Muscle layer of colon (tissue), 2 donors: Measurements from ENCODE around the gene NSMF.

ENCODE experiments used
- H3K27ac ChIP-seq: one replicate; pipeline ENCODE4 v1.7.0; 2013; ENCODE audit warnings: low read depth, mild to moderate bottlenecking, low read length, moderate library complexity
- H3K27me3 ChIP-seq, 2 donors: one replicate each; pipeline ENCODE4 v1.7.0; 2013; ENCODE audit warnings: low read length in 2 of 2, mild to moderate bottlenecking in 2 of 2; ENCODE audit not compliant: insufficient read depth in 2 of 2, control insufficient read depth in 1 of 2
- H3K36me3 ChIP-seq: one replicate; pipeline ENCODE4 v1.7.0; 2013; ENCODE audit warnings: mild to moderate bottlenecking, low read length; ENCODE audit not compliant: insufficient read depth
- H3K4me1 ChIP-seq: one replicate; pipeline ENCODE4 v1.7.0; 2013; ENCODE audit warnings: mild to moderate bottlenecking, low read length; ENCODE audit not compliant: insufficient read depth
- H3K4me3 ChIP-seq, 2 donors: one replicate each; pipeline ENCODE4 v1.7.0; 2013; ENCODE audit warnings: low read length in 2 of 2, low read depth in 1 of 2, mild to moderate bottlenecking in 1 of 2, moderate library complexity in 1 of 2
- H3K9ac ChIP-seq: one replicate; pipeline ENCODE4 v1.7.0; 2013; ENCODE audit warnings: low read length
- H3K9me3 ChIP-seq: one replicate; pipeline ENCODE4 v1.7.0; 2013; ENCODE audit warnings: mild to moderate bottlenecking, low read length
- donor health status: abdominal sarcoma.
- donor health status: Adenocarcinoma of cecum.

The NSMF gene

DNA sequence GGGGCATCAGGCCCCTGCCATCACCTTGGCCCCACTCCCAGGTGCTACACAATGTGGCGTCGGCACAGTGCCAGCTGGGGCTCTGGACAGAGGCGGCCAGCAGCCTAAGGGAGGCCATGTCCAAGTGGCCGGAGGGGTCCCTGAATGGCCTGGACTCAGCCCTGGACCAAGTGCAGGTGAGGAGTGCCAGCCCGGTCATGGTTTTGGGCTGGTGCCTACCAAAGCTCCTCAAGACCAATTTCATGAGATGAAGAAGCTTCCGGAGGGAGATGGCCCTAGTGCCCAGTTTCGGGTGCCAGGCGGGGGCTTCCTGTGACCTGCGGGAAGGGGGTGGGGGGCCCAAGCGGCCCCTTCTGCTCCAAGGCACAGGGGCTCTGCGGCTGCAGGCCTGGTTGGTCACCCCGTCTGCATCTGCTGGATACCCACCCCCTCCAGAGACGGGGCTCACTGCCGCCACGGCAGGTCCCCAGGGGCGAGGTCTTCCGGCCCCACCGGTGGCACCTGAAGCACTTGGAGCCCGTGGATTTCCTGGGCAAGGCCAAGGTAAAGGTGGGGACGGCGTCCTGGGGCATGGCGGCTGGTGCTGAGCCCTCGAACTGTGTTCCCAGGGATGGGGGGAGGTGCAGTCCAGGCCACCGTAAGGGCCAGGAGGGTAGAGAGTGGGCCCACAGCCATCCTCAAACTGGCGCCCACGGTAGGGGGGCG is 30.1 kb downstream of the NSMF start:
- Histone ChIP-seq H3K36me3 (no peaks in the 10 kb centered on the region), H3K27ac (no peak overlapping the region), H3K27me3 (peaks cover 0 to 21% of the 10 kb centered on the region in 2 donors), H3K9ac (no peak overlapping the region), H3K9me3 (no peaks in the 10 kb centered on the region), H3K4me3 (no peak overlapping the region), H3K4me1 (no peaks in the 10 kb centered on the region)

DNA sequence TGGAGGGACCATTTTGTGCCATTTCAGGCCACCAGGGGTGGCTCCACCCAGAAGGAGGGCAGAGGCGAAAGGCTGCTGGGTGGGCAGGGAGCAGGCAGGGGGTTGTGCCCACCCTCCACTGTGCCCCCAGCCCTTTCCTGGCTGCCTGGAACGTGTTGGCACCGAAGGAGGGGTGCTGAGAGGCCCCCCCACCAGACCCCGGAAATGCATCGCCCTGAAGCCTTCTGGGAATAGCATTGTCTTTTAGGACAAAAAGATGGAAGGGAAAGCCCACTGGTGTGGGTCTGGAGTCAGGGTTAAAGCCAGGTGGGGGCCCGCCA is 30.9 kb downstream of the NSMF start:
- Histone ChIP-seq H3K4me1 (no peaks in the 10 kb centered on the region), H3K27me3 (peaks cover 0 to 21% of the 10 kb centered on the region in 2 donors), H3K9ac (no peak overlapping the region), H3K27ac (no peak overlapping the region), H3K9me3 (no peaks in the 10 kb centered on the region), H3K4me3 (no peak overlapping the region), H3K36me3 (no peaks in the 10 kb centered on the region)

DNA sequence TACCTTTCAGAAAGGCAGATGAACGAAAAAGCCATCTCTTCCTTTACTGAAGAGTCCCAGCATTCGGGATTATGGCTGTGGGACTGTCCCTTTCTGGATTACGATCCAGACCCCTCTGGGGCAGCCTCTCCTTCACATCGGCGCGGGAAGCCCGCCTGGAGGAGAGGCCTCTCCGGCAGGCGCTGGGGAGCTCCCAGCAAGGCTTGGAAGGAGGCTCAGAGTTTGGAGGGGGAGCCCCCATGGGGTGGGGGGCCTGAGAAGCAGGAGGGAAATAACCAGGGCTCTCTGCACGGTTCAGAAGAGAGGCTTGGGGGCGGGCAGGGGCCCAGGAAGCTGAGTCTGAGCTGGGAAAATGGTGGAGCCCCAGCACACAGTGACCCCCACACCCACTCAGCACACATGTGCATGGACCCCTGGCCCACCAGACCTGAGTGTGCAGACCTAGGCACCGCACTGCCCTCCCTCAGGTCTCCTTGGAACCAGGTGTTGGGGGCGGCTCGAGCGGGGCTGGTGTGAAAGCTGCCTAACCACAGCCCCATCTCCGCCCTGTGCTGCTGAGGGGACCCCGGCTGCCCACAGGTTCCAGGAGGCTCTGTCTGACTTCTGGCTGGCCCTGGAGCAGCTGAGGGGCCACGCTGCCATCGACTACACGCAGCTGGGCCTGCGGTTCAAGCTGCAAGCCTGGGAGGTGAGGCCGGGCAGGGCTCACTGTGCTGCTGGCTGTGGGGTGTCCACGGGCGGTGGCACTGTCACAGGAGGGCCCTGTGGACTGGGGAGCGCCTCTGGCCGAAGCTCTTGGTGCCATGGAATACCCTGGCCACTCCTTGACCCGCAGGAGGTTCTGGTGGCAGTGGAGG is 31.5 kb downstream of the NSMF start:
- H3K9ac ChIP-seq: no peak overlapping the region
- no peaks in the 10 kb centered on the region for H3K9me3 ChIP-seq
- H3K27me3 ChIP-seq: peaks cover 0 to 21% of the 10 kb centered on the region in 2 donors
- no peaks in the 10 kb centered on the region for H3K36me3 ChIP-seq
- H3K4me1 ChIP-seq: no peaks in the 10 kb centered on the region
- no peak overlapping the region for H3K27ac ChIP-seq
- H3K4me3 ChIP-seq: no peak overlapping the region

DNA sequence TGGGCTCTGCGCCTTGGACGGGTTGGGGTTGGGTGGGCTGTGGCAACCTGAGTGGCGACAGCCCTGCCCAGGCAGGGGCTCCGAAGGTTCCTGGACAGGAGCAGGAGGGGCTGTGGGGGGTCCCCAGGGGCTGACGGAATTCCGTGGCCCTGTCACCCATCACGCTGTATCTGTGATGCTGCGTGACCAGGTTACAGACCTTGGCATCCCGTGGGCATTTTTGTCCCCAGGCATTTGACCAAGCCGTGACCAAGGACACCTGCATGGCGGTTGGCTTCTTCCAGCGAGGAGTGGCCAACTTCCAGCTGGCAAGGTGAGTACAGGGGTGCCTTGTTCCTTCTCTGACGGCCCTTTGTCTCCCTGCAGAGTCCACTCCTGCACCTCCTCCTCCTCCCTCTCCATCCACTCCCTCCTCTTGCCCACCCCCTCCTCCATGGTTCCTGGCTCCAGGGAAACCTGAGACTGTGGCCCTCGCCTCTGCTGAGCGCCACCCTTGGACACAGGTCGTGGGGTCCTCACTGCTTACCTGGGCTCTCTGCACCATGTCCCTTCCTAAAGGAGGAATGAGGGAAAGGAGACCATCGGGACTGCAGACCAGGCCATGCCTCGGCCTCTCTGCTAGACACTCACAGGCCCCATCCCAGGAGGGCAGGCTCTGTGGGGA is 33.0 kb downstream of the NSMF start:
- Histone ChIP-seq H3K9ac (no peak overlapping the region), H3K4me3 (no peak overlapping the region), H3K36me3 (no peaks in the 10 kb centered on the region), H3K27ac (no peak overlapping the region), H3K4me1 (peaks cover 10% of the 10 kb centered on the region), H3K9me3 (no peaks in the 10 kb centered on the region), H3K27me3 (peaks cover 0 to 20% of the 10 kb centered on the region in 2 donors)

DNA sequence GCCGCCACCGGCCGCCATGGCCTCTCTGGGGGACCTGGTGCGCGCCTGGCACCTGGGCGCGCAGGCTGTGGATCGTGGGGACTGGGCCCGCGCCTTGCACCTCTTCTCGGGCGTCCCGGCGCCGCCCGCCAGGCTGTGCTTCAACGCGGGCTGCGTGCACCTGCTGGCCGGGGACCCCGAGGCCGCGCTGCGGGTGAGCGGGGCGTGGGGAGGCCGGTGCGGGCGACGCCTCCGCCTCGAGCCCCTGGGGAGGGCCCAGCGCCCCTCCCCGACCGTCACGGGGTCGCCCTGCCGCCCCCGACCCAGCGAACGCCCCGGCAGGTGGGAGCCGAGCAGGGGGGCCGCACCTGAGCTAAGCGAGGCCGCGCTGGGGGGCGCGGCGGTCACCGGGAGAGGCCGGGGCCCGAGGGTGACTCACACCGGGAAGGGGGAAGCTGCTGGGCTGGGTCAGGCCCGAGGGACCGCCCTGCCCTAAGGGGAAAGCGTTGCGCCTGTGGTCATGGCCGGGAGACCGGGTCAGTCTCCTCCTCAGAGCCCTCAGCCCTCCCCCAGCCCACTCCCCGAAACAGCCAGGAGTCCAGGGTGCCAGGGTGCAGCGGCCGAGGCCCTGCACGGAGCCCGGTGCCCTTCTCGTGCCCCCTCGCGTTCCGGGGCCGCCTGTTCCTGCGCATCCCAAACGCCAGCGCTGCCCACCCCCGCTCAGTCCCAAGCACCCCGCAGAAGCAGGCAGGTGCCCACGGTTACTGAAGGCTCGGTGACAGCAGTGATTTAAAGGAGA is 35.4 kb downstream of the NSMF start:
- Histone ChIP-seq H3K4me3 (peak overlapping the region; percentile 47 to 84), H3K4me1 (peaks cover 10% of the 10 kb centered on the region), H3K27me3 (no peaks in the 10 kb centered on the region), H3K27ac (peak overlapping the region; percentile 43), H3K9me3 (no peaks in the 10 kb centered on the region), H3K36me3 (no peaks in the 10 kb centered on the region), H3K9ac (no peak overlapping the region)

DNA sequence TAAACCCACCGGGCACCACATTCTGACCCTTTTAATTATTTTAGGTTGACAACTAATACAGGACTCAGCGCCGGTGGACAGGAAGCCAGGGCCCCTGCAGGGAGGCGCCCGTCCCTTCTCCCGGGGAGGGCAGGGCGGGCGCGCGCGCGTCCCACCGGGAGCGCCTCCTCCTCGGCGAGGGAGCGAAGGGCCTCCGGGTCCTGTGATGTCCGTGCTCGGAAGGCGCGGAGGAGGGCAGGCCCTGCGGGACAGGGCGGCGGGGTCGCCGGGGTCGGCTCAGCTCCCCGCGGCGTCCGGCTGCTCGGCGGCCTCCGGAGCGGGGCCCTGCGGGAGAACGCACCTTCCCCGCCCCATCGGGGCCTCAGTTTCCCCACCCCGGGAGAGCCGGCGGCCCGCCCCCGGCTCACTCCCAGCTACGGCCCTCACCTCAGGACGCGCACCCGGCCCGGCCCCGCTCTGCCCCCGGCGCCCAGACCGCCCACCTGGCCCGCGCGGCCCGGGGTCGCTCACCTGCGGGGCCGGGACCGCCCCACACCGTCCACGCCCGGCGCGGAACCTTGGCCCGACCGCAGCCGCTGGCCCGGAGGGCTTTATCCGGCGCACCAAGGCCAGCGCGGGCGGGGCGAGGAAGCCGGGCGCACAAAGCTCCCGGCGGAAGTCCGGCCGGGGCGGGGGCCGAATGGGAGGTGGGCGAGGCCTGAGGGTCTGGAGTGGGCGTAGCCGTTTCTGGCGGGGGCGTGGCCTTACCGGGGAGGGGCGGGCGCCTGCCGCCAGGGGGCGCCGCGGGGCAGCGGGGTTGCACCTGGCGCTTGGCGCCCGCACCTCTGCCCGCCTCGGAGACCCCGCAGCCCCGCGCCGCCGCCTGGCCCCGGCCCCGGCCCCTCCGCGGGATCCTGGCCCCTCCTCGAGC is 36.3 kb downstream of the NSMF start, which contains the start of the genes EXD3 and NOXA1:
TSS of gene EXD3 (minus strand) at position 559 of the 910 bp plus-strand sequence. CDS start 27,805 bp downstream, outside the sequence.
TSS of gene NOXA1 (plus strand) at position 790 of the 910 bp plus-strand sequence. CDS start 137 bp downstream, outside the sequence.
- peaks cover 10% of the 10 kb centered on the region for H3K4me1 ChIP-seq
- H3K36me3 ChIP-seq: no peaks in the 10 kb centered on the region
- peak within 1 kb of the TSS; percentile 43 for H3K27ac ChIP-seq
- peak within 1 kb of the TSS; percentile 53 for H3K9ac ChIP-seq
- peak within 1 kb of the TSS; percentile 83 to 84 for H3K4me3 ChIP-seq
- H3K27me3 ChIP-seq: no peaks in the 10 kb centered on the region
- no peaks in the 10 kb centered on the region for H3K9me3 ChIP-seq

DNA sequence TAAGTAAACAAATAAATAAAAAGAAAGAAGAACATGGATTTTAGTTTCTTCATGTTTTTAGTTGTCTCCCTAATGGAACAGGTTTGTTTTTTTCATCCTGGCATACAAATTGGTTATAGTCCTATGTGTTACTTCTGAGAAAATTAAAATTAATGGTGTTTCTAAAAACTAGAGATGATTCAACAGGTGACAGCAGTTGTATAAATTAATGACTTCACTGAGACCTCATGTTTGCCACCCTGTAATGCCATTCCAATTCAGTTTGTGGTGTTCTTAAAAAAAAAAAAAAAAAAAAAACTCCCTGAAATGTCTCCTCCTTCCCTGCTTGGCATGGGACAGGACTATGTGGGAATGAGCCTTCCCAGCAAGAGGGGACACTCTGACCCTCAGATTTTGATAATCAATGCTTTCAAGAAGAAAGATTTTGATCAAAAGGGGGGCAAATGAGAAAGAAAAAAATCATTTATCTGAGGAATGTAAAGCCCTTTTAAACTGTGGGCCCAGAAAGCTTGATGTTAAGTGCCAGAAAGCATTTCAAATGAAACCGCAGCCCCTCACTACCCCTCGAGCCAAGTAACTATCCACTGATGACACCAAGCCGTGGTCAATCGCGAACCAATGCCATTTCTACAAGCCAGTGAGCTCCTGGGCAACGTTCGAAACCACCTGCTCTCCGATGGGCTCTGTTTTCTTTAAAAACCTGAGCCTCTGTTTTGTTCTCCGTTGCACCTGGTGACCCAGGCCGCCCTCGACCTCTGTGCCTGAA is 37.1 kb downstream of the NSMF start:
- Histone ChIP-seq H3K9ac (peak overlapping the region; percentile 53), H3K27me3 (no peaks in the 10 kb centered on the region), H3K36me3 (no peaks in the 10 kb centered on the region), H3K27ac (no peak overlapping the region), H3K9me3 (no peaks in the 10 kb centered on the region), H3K4me1 (peaks cover 10% of the 10 kb centered on the region), H3K4me3 (peak overlapping the region; percentile 51 to 83)

DNA sequence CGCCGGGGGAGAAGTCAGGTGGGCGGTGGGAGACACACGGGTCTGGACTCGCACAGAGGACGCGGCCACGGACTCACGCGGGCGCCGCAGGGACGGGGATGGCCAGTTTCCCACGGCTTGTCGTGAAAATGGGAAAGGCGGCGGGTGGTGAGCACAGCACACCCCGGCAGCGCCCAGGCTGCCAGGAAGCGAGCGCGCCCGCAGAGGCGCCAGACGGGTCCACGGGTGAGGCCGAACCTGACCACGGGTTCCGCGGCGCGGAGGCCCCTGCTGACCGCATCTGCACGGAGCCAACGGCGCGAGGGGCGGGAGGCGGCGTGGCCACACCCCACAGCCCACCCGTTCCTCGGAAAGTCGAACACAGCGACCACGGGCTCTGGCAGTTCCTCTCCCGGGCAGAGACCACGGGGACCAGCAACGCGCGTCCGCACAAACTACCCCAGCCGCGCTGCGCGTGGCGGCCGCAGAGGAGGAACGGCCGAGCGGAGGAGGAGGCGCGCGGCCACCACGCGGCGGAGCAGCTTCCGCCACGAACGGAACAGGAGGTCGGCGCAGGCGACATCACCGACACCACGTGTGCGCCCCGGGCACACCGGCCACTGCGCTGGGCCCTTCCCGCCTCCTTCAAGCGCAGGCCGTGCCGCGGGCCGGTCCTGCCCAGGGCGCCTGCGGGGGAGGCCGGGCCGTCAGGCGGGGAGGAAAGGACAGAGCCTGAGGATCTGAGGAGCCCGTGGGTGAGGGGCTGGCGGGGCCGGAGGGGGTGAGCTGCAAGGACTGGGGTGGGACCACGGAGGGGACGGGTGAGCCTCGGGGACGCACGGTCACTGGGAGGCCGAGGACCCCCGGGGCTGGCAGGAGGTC is 41.7 kb downstream of the NSMF start:
- peaks cover 9% of the 10 kb centered on the region for H3K4me1 ChIP-seq
- no peak overlapping the region for H3K9ac ChIP-seq
- no peak overlapping the region for H3K27ac ChIP-seq
- H3K9me3 ChIP-seq: no peaks in the 10 kb centered on the region
- H3K36me3 ChIP-seq: no peaks in the 10 kb centered on the region
- no peaks in the 10 kb centered on the region for H3K27me3 ChIP-seq
- H3K4me3 ChIP-seq: peak overlapping the region in 1 of 2 donors; percentile 27

DNA sequence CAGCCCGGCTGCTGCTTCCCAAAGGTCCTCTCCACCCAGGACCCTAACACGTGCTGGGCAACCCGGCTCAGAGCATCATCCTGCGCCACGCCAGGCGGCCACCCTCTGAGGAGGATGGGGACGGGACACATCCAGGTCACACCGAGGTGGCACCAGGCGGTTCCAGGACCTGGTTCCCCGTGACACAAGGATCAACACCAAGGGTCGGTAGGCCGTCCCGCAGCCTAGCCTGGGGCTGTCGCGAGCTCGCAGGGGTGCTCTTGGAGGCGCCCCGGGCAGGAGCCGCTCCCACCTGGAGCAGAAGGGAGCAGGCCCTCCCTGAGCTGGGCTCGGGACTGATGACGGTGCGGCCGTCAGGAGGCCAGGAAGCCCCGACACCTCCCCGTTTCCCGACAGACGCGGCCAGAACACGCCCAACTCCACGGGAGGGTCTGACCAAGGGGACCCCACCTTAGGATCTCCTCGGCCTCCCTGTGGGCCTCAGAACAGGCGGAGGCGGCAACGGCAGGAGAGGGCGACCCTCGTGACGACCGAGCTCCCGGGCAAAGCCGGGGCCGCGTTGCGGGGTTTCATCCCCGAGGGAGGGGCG is 42.5 kb downstream of the NSMF start:
- Histone ChIP-seq H3K36me3 (no peaks in the 10 kb centered on the region), H3K4me1 (peaks cover 2% of the 10 kb centered on the region), H3K27me3 (no peaks in the 10 kb centered on the region), H3K27ac (no peak overlapping the region), H3K9ac (no peak overlapping the region), H3K9me3 (no peaks in the 10 kb centered on the region), H3K4me3 (no peak overlapping the region)
